ENCODE results near the gene EXOC3. TPM values are rescaled to one million over a fixed set of nuclear protein-coding genes. Genes with fewer than 3 reads are reported as not detected.

EXOC3 gene
- total and polyA plus RNA-seq, 2 of the 8 experiments (the other 6 are each of a cell fraction or from before 2014, with no cell fraction given), result 14.4 to 30.0 TPM

DNA sequence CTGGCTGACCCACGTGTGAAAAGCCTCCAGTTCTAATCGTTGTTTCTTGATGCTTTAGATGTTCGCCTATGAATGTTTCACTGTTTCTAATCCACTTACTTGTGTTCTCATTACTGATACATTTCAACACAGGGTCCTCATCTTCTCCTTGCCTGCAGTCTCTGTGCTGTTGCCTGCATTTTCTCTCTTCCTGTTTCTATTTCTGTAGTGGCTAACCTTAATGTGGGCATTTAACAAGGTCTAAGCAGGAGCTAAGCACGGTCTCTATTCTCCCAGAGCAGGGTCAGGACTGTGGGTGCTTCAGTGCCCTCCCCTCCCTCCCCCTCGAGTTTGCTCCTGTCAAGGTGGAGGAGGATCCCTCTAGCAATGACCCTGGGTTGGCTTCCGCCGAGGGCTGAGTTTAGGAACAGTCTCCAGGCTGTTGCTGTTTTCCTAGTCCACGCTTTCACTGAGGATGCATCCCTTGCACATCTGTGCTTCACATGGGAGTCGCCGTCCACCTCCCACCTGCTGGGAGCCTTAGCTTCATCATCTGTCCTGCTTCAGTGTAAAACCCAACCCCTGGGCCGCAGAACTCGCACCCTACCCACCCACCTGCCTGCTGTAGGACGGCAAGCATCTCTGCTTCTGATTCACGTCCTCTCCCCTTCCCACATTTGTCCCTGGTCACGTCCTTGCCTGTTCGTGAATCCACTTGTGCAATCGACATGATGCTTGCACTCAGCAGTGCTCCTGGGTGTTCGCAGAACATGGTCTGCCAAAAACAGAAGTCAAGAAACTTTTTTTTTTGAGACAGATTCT lies 2.4 kb upstream of the EXOC3 start:
- no peak overlapping the region for H3K4me2 ChIP-seq (ENCODE audit: insufficient read depth in 1 of 2, low read depth in 2 of 2, low read length in 2 of 2)
- H3K79me1 ChIP-seq (ENCODE audit: low read depth, low read length), result peaks cover 9% of the 10 kb centered on the region; the same call in 1 of the 2 replicates
- POLR2A ChIA-PET (ENCODE audit: partially characterized antibody), result no interaction called here
- H3K27ac ChIP-seq (ENCODE audit: low read depth, low read length), result no peak overlapping the region
- CTCF ChIA-PET (ENCODE audit: partially characterized antibody), result interaction anchor here (0.6 to 1.9 kb wide), 6 partner anchors 7 to 455 kb away, joined by 3 to 7 read pairs (median 4); no protein-coding TSS in a partner anchor
- H2BK12ac ChIP-seq (ENCODE audit: low read depth, low read length), result no peak overlapping the region
- 85% methylated on average over 17 of the region's 18 CpGs; no CpG with 5 or more reads in 1 of the 2 experiments for WGBS, 2 experiments (ENCODE audit: extremely low coverage in 1 of 2, insufficient coverage in 1 of 2, insufficient read length in 1 of 2, insufficient replicate concordance in 2 of 2, low coverage in 1 of 2, low lambda C conversion rate in 2 of 2, missing lambda C conversion rate in 1 of 2)
- no peaks in the 10 kb centered on the region for H3K9me3 ChIP-seq (ENCODE audit: insufficient read depth in 2 of 2, low read depth in 1 of 2, low read length in 1 of 2)
- H3K23ac ChIP-seq (ENCODE audit: insufficient read length), result no peak overlapping the region
- H2AK5ac ChIP-seq (ENCODE audit: low read depth, low read length), result 0 out of 2 replicates have a peak overlapping the region, but pooled peaks have one; percentile 11
- peaks cover 0 to 12% (median 8%) of the 10 kb centered on the region in 4 experiments; a peak in 5 of 7 replicates for H3K4me1 ChIP-seq (replicated peaks in 1 of 4; ENCODE audit: control insufficient read depth in 3 of 4, insufficient read depth in 4 of 4, low read length in 3 of 4)
- H3K79me2 ChIP-seq (ENCODE audit: control insufficient read depth in 1 of 2, insufficient read depth in 2 of 2, low read length in 2 of 2), result peaks cover 0 to 8% of the 10 kb centered on the region in 2 experiments; a peak in 1 of 4 replicates
- peaks cover 2 to 5% of the 10 kb centered on the region in 2 experiments for H4K20me1 ChIP-seq (replicated peaks in 1 of 2; ENCODE audit: control insufficient read depth in 1 of 2, insufficient read depth in 2 of 2, low read length in 2 of 2)
- FAIRE-seq (no peak), DNase-seq (ENCODE audit: low read depth in 1 of 2, low spot score in 2 of 2) (no peak)
- H4K8ac ChIP-seq (ENCODE audit: extremely low read depth, insufficient read depth, low read length), result no peak overlapping the region; the same call in 1 of the 2 replicates
- no peak overlapping the region for H3K14ac ChIP-seq (ENCODE audit: insufficient read length)
- H3K27me3 ChIP-seq (replicated peaks in 1 of 4; ENCODE audit: control insufficient read depth in 3 of 4, extremely low read depth in 1 of 4, insufficient read depth in 3 of 4, low read length in 3 of 4), result peaks cover 0 to 4% (median 0%) of the 10 kb centered on the region in 4 experiments; a peak in 2 of 7 replicates
- no peak overlapping the region for H3K4ac ChIP-seq (replicated peaks; ENCODE audit: insufficient read length, low read depth, low read length)
- no peak overlapping the region for H2AFZ ChIP-seq (ENCODE audit: low read length)
- H3K23me2 ChIP-seq (ENCODE audit: low read depth, low read length), result peaks cover 13% of the 10 kb centered on the region; the same call in 1 of the 2 replicates
- no peak overlapping the region for H2BK5ac ChIP-seq (ENCODE audit: low read depth, low read length)
- no peak overlapping the region for H4K91ac ChIP-seq (replicated peaks; ENCODE audit: insufficient read length, low read length)
- TF ChIP-seq NANOG (IDR thresholded peaks at IDR 0.05; ENCODE audit: insufficient read depth, low read depth, low read length, poor library complexity, severe bottlenecking), result no peak
- TF ChIP-seq SUZ12 (IDR thresholded peaks at IDR 0.05; ENCODE audit: low read length), result no peak
- TF ChIP-seq SP2 (IDR thresholded peaks at IDR 0.05; ENCODE audit: low read length), result no peak
- TF ChIP-seq HDAC2 (IDR thresholded peaks at IDR 0.05; ENCODE audit: borderline replicate concordance in 1 of 2, low read depth in 2 of 2, low read length in 2 of 2), result no peak
- TF ChIP-seq SRF (IDR thresholded peaks at IDR 0.05; ENCODE audit: low read depth, low read length), result no peak
- TF ChIP-seq RFX5 (IDR thresholded peaks at IDR 0.05; ENCODE audit: borderline replicate concordance, low read depth, low read length), result no peak
- TF ChIP-seq GABPA (IDR thresholded peaks at IDR 0.05; ENCODE audit: borderline replicate concordance, insufficient read depth, low read length), result no peak
- no peak for TF ChIP-seq GTF2F1 (IDR thresholded peaks at IDR 0.05; ENCODE audit: borderline replicate concordance, low read depth, low read length)
- no peak for TF ChIP-seq RNF2 (IDR thresholded peaks at IDR 0.05; ENCODE audit: borderline replicate concordance, low read depth, low read length, missing control alignments, poor library complexity, severe bottlenecking)
- H2BK15ac ChIP-seq (ENCODE audit: low read length), result no peak overlapping the region
- no peak overlapping the region for H3K4me3 ChIP-seq (ENCODE audit: extremely low read depth in 1 of 4, insufficient read depth in 2 of 4, low read depth in 3 of 4, low read length in 4 of 4)
- no peak overlapping the region for H3K9ac ChIP-seq (replicated peaks in 1 of 4; ENCODE audit: extremely low read depth in 1 of 4, low read depth in 3 of 4, low read length in 3 of 4)
- no peak overlapping the region for H3K18ac ChIP-seq (ENCODE audit: extremely low read depth, low read length)
- H3K56ac ChIP-seq (replicated peaks; ENCODE audit: insufficient read length, low read depth, low read length), result no peak overlapping the region
- H4K5ac ChIP-seq (ENCODE audit: insufficient read length, low read depth, low read length), result no peak overlapping the region
- H2BK120ac ChIP-seq (replicated peaks; ENCODE audit: low read depth, low read length), result no peak overlapping the region
- H3K36me3 ChIP-seq (ENCODE audit: control insufficient read depth in 2 of 4, insufficient read depth in 4 of 4, low read length in 3 of 4), result no peaks in the 10 kb centered on the region
- no peak overlapping the region for H2BK20ac ChIP-seq (ENCODE audit: low read length)
